Endothelial cell of umbilical vein (primary cell): ENCODE measurements around the gene EFNA4. TPM values are rescaled to one million over a fixed set of nuclear protein-coding genes. Genes with fewer than 3 reads are reported as not detected.

Experiments
- BruUV-seq: library from RNA; stranded (reverse); fragments of 400-500 nt; replicated peaks from 2 replicates; lab custom pipeline; 2021; lab: Mats Ljungman, UMichigan
- CTCF ChIA-PET: fragments of 300-600, 350-600 bp; sonication (Branson Sonifier 250); formaldehyde crosslinking; loops from one replicate; lab custom pipeline; 2021; ENCODE audit warnings: antibody characterized with exemption, inconsistent platforms; lab: Charles Lee
- POLR2A ChIA-PET: fragments of 300-600, 350-600 bp; sonication (Branson Sonifier 250); formaldehyde crosslinking; loops from one replicate; lab custom pipeline; 2021; ENCODE audit warnings: antibody characterized with exemption, inconsistent platforms; lab: Charles Lee
- DNase-seq: peaks from one replicate; pipeline ENCODE4 v3.0.0-alpha.2; 2011; ENCODE audit warnings: low read depth, low spot score
- FAIRE-seq: peaks from 2 replicates; lab custom pipeline; 2011; peaks lifted over from hg19 to GRCh38; lab: Jason Lieb, UNC
- H2AFZ ChIP-seq: 2 replicates; pipeline ENCODE4 v1.6.0; 2012; ENCODE audit warnings: low read depth, low read length, control low read depth, inconsistent platforms
- H3K27ac ChIP-seq: 2 replicates; pipeline ENCODE4 v1.5.1; 2011; ENCODE audit warnings: low read depth, mild to moderate bottlenecking, control low read depth, low read length, moderate library complexity; ENCODE audit not compliant: insufficient read depth
- H3K27me3 ChIP-seq, 2 experiments: 2 replicates each; pipeline versions ENCODE4 v1.6.0 to v1.6.1; 2011; ENCODE audit warnings: low read length in 2 of 2, mixed read lengths in 1 of 2; ENCODE audit not compliant: control insufficient read depth in 2 of 2, insufficient read depth in 2 of 2
- H3K36me3 ChIP-seq, 2 experiments: 2 replicates in 1 of 2; 3 replicates in 1 of 2; pipeline ENCODE4 v1.5.1; 2011; ENCODE audit warnings: low read length in 2 of 2, mild to moderate bottlenecking in 1 of 2, moderate library complexity in 1 of 2; ENCODE audit not compliant: control insufficient read depth in 2 of 2, insufficient read depth in 2 of 2; ENCODE audit errors: extremely low read depth in 1 of 2
- H3K4me1 ChIP-seq: 3 replicates; pipeline ENCODE4 v1.5.1; 2011; ENCODE audit warnings: mild to moderate bottlenecking, low read length; ENCODE audit not compliant: control insufficient read depth, insufficient read depth; ENCODE audit errors: extremely low read depth
- H3K4me2 ChIP-seq: 2 replicates; pipeline ENCODE4 v1.6.1; 2011; ENCODE audit warnings: low read length, control low read depth, mixed read lengths; ENCODE audit not compliant: insufficient read depth
- H3K4me3 ChIP-seq, 3 experiments: fragments of 200-600 bp in 1 of 3; sonication (generic), shearing (Covaris generic) in 1 of 3; replicated peaks in 1 of 3; 2 replicates each; pipeline ENCODE4 v1.5.1; 2011 to 2016; ENCODE audit warnings: control low read depth in 3 of 3, low read length in 3 of 3, mild to moderate bottlenecking in 2 of 3, inconsistent platforms in 1 of 3, low read depth in 1 of 3, moderate library complexity in 1 of 3; ENCODE audit not compliant: insufficient read depth in 1 of 3
- H3K79me2 ChIP-seq: 2 replicates; pipeline ENCODE4 v1.6.0; 2012; ENCODE audit warnings: low read length, inconsistent platforms; ENCODE audit not compliant: control insufficient read depth, insufficient read depth
- H3K9ac ChIP-seq: replicated peaks from 2 replicates; pipeline ENCODE3; 2011; ENCODE audit warnings: low read length, control low read depth; ENCODE audit not compliant: insufficient read depth; ENCODE audit errors: extremely low read depth
- H3K9me1 ChIP-seq: replicated peaks from 3 replicates; pipeline ENCODE4 v1.6.0; 2011; ENCODE audit warnings: mild to moderate bottlenecking, low read length; ENCODE audit not compliant: control insufficient read depth, insufficient read depth; ENCODE audit errors: extremely low read depth
- H3K9me3 ChIP-seq: replicated peaks from 2 replicates; pipeline ENCODE4 v1.5.1; 2012; ENCODE audit warnings: low read length, inconsistent platforms; ENCODE audit not compliant: control insufficient read depth, insufficient read depth
- H4K20me1 ChIP-seq: replicated peaks from 2 replicates; pipeline ENCODE3; 2011; ENCODE audit warnings: mild to moderate bottlenecking, low read length; ENCODE audit not compliant: control insufficient read depth, insufficient read depth; ENCODE audit errors: extremely low read depth
- CTCF ChIP-seq, 2 donors: IDR thresholded peaks; 1 replicate in 1 of 2; 2 replicates in 1 of 2; pipeline ENCODE4 v1.5.1; 2011; ENCODE audit warnings: low read length in 2 of 2, mild to moderate bottlenecking in 2 of 2, moderate library complexity in 2 of 2, control low read depth in 1 of 2, inconsistent platforms in 1 of 2, low read depth in 1 of 2; ENCODE audit not compliant: insufficient read depth in 1 of 2; ENCODE audit errors: extremely low read depth in 1 of 2
- EZH2 ChIP-seq: IDR thresholded peaks from 2 replicates; pipeline ENCODE4 v1.6.1; 2012; ENCODE audit warnings: borderline replicate concordance, low read depth, mild to moderate bottlenecking, moderate library complexity, low read length, inconsistent platforms; ENCODE audit not compliant: severe bottlenecking
- FOS ChIP-seq: IDR thresholded peaks from 2 replicates; pipeline ENCODE4 v1.6.1; 2011; ENCODE audit warnings: mild to moderate bottlenecking, low read length, moderate library complexity, borderline replicate concordance; ENCODE audit not compliant: insufficient read depth
- GATA2 ChIP-seq: IDR thresholded peaks from 2 replicates; pipeline ENCODE4 v1.7.0; 2011; ENCODE audit warnings: low read depth, mild to moderate bottlenecking, moderate library complexity, mixed read lengths, low read length; ENCODE audit not compliant: insufficient read length, insufficient read depth
- JUN ChIP-seq: IDR thresholded peaks from 2 replicates; pipeline ENCODE4 v1.6.1; 2011; ENCODE audit warnings: borderline replicate concordance, low read depth; ENCODE audit not compliant: insufficient read length, insufficient read depth
- MAX ChIP-seq: IDR thresholded peaks from 2 replicates; pipeline ENCODE4 v1.6.1; 2011; ENCODE audit not compliant: insufficient read depth, insufficient read length
- MYC ChIP-seq: IDR thresholded peaks from one replicate; pipeline ENCODE4 v1.6.1; 2011; ENCODE audit warnings: mild to moderate bottlenecking, low read depth, low read length
- POLR2A ChIP-seq: IDR thresholded peaks from 2 replicates; pipeline ENCODE4 v1.6.1; 2012; ENCODE audit warnings: low read depth, mild to moderate bottlenecking, control low read depth, low read length
- POLR2AphosphoS5 ChIP-seq: IDR thresholded peaks from 2 replicates; pipeline ENCODE4 v1.6.1; 2012; ENCODE audit warnings: low read depth, mild to moderate bottlenecking, control low read depth, low read length, moderate library complexity; ENCODE audit not compliant: insufficient read depth
- dilution Hi-C: fragments of 300-500 bp; cut with MboI; formaldehyde crosslinking; loops from one replicate; pipeline ENCODE4 v1.15.0; 2019; ENCODE audit warnings: low sequenced_read_pairs; ENCODE audit not compliant: extremely low pct_ligation_motif_present
- intact Hi-C: fragments of 100-400 bp; cut with micrococcal nuclease; formaldehyde crosslinking; loops from one replicate; pipeline ENCODE4 v1.10.0; 2022
- polyA plus RNA-seq, 4 experiments: library from polyadenylated mRNA; depleted of rRNA in 3 of 4; stranded (reverse) in 3 of 4; unstranded in 1 of 4; fragments of >200 nt; gene quantifications; 2 replicates each; pipeline versions ENCODE4 v1.2.1 to v1.2.3, GENCODE V29; 2011 to 2012; ENCODE audit warnings: missing spikeins in 1 of 4
- total RNA-seq: library from RNA; stranded (reverse); gene quantifications from 2 replicates; pipeline ENCODE4 v1.2.3, GENCODE V29; 2021

Gene EFNA4
- total and polyA plus RNA-seq, 2 donors (not counting 3 experiments of a cell fraction or from before 2014, with no cell fraction given): 16.5 to 25.2 TPM

GRCh38 chr1:155110381-155110780 is 46.8 kb downstream of the EFNA4 start:
- CTCF ChIA-PET: interaction anchor here (0.7 to 1.7 kb wide), 3 partner anchors 15 to 57 kb away, joined by 3 to 11 read pairs (median 4); no protein-coding TSS in a partner anchor
- Histone ChIP-seq H3K9ac (no peak overlapping the region), H3K9me1 (no peaks in the 10 kb centered on the region), H3K79me2 (no peaks in the 10 kb centered on the region), H3K27ac (no peak overlapping the region), H3K36me3 (no peaks in the 10 kb centered on the region), H3K4me2 (no peak overlapping the region), H3K9me3 (no peaks in the 10 kb centered on the region), H3K4me1 (no peaks in the 10 kb centered on the region), H3K4me3 (no peak overlapping the region), H2AFZ (no peak overlapping the region), H4K20me1 (no peaks in the 10 kb centered on the region), H3K27me3 (peaks cover 0 to 9% of the 10 kb centered on the region in 2 experiments)
- POLR2A ChIA-PET: no interaction called here
- no TSS peak for BruUV-seq
- intact Hi-C loops: no loop called here
- DNase-seq: no peak
- dilution Hi-C loops: no loop called here
- no peak for TF ChIP-seq MAX
- no peak for TF ChIP-seq MYC
- no peak for TF ChIP-seq POLR2A
- no peak for TF ChIP-seq EZH2
- no peak for TF ChIP-seq JUN
- no peak for TF ChIP-seq GATA2
- no peak for TF ChIP-seq POLR2AphosphoS5
- no peak for FAIRE-seq

- H3K9me3 ChIP-seq: no peaks in the 10 kb centered on the region
- dilution Hi-C loops (no loop called here), intact Hi-C loops (no loop called here)
- H3K4me3 ChIP-seq: no peak overlapping the region
- H3K79me2 ChIP-seq: no peaks in the 10 kb centered on the region
- no peak overlapping the region for H3K9ac ChIP-seq
- no peak for FAIRE-seq
- BruUV-seq: no TSS peak
- ChIA-PET POLR2A (no interaction called here), CTCF (interaction anchor here (0.7 to 1.7 kb wide), 3 partner anchors 15 to 57 kb away, joined by 3 to 11 read pairs (median 4); no protein-coding TSS in a partner anchor)
- no peaks in the 10 kb centered on the region for H3K9me1 ChIP-seq
- no peaks in the 10 kb centered on the region for H3K4me1 ChIP-seq
- H2AFZ ChIP-seq: no peak overlapping the region
- no peak overlapping the region for H3K27ac ChIP-seq
- no peak for DNase-seq
- TF ChIP-seq POLR2A (no peak), CTCF (IDR thresholded peaks at IDR 0.05; ENCODE audit: extremely low read depth in 1 of 2, insufficient read depth in 1 of 2, low read depth in 1 of 2, low read length in 2 of 2) (no peak), FOS (no peak), MAX (no peak), POLR2AphosphoS5 (no peak), GATA2 (no peak), MYC (no peak), EZH2 (no peak), JUN (no peak)
- H3K36me3 ChIP-seq: no peaks in the 10 kb centered on the region
- H3K4me2 ChIP-seq: no peak overlapping the region
- H3K27me3 ChIP-seq: peaks cover 0 to 9% of the 10 kb centered on the region in 2 experiments
- no peaks in the 10 kb centered on the region for H4K20me1 ChIP-seq
These were observed 47.3 kb downstream of the EFNA4 start for GRCh38 chr1:155110826-155111225.
